GM12872 (cell line): ENCODE results near the gene OR5K4.

ENCODE experiments used
- TF ChIP-seq, protein P1 (sequence below): IDR thresholded peaks from 3 replicates; pipeline ENCODE4 v1.5.1; 2011; ENCODE audit warnings: low read depth, mild to moderate bottlenecking, low read length, moderate library complexity; ENCODE audit not compliant: insufficient read depth

OR5K4 gene

GRCh38 chr3:98404010-98404409 is 50.4 kb downstream of the OR5K4 start:
- TF ChIP-seq, protein P1, sequence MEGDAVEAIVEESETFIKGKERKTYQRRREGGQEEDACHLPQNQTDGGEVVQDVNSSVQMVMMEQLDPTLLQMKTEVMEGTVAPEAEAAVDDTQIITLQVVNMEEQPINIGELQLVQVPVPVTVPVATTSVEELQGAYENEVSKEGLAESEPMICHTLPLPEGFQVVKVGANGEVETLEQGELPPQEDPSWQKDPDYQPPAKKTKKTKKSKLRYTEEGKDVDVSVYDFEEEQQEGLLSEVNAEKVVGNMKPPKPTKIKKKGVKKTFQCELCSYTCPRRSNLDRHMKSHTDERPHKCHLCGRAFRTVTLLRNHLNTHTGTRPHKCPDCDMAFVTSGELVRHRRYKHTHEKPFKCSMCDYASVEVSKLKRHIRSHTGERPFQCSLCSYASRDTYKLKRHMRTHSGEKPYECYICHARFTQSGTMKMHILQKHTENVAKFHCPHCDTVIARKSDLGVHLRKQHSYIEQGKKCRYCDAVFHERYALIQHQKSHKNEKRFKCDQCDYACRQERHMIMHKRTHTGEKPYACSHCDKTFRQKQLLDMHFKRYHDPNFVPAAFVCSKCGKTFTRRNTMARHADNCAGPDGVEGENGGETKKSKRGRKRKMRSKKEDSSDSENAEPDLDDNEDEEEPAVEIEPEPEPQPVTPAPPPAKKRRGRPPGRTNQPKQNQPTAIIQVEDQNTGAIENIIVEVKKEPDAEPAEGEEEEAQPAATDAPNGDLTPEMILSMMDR: no peak
